NCI-H524 treated with DMSO at 0.1 percent for 48 hours (cell line): Measurements from ENCODE around the gene RGS9BP.
"Not testable (repeated sequence)": the region's sequence is repeated elsewhere in the genome, so short reads cannot be mapped to it uniquely, and the experiment has no call there.

Experiments
- DNase-seq: peaks from one replicate; lab custom pipeline; 2025; lab: John Stamatoyannopoulos, UW

RGS9BP gene

GRCh38 chr19:32695506-32695905 is 19.9 kb downstream of the RGS9BP start:
- DNase-seq, result not testable (repeated sequence)

- not testable (repeated sequence) for DNase-seq
Observed at GRCh38 chr19:32696771-32697170, 21.1 kb downstream of the RGS9BP start.

- DNase-seq, result not testable (repeated sequence)
Observed at GRCh38 chr19:32700129-32700528, 24.5 kb downstream of the RGS9BP start.

- no peak for DNase-seq
Observed at GRCh38 chr19:32702010-32702409, 26.4 kb downstream of the RGS9BP start.

GRCh38 chr19:32704006-32704405 is 28.4 kb downstream of the RGS9BP start:
- DNase-seq, result not testable (repeated sequence)

- DNase-seq, result no peak
Observed at GRCh38 chr19:32708457-32708856, 32.8 kb downstream of the RGS9BP start.

- DNase-seq, result no peak
Observed at GRCh38 chr19:32709032-32709431, 33.4 kb downstream of the RGS9BP start.

GRCh38 chr19:32711747-32712146 is 36.1 kb downstream of the RGS9BP start:
- DNase-seq, result no peak

GRCh38 chr19:32716203-32716602 is 40.6 kb downstream of the RGS9BP start:
- not testable (repeated sequence) for DNase-seq

- no peak for DNase-seq
Observed at GRCh38 chr19:32717496-32717895, 41.8 kb downstream of the RGS9BP start.

GRCh38 chr19:32718286-32718685 is 42.6 kb downstream of the RGS9BP start:
- DNase-seq, result no peak

- no peak for DNase-seq
Observed at GRCh38 chr19:32719611-32720059, 44.0 kb downstream of the RGS9BP start, which contains the start of gene TDRD12. TDRD12 (plus strand) TSS chr19:32719767; CDS start chr19:32720073, 306 bp downstream.

GRCh38 chr19:32720216-32720935 is 44.7 kb downstream of the RGS9BP start:
- DNase-seq, result no peak

GRCh38 chr19:32720936-32721250 is 45.2 kb downstream of the RGS9BP start:
- no peak for DNase-seq
